SK-N-MC (cell line): Measurements from ENCODE around the gene EPHB4.
"Not testable (repeated sequence)": the region's sequence is repeated elsewhere in the genome, so short reads cannot be mapped to it uniquely, and the experiment has no call there.

Experiments used
- DNase-seq: peaks from one replicate; pipeline ENCODE4 v3.0.0-alpha.2; 2011; ENCODE audit warnings: low read depth, low spot score
- H3K27ac ChIP-seq: fragments of 200-600 bp; sonication (generic); 2 replicates; pipeline ENCODE4 v1.5.1; 2016; ENCODE audit warnings: mixed run types
- H3K36me3 ChIP-seq: fragments of 200-600 bp; sonication (generic); 2 replicates; pipeline ENCODE4 v1.6.1; 2017; ENCODE audit warnings: antibody characterized with exemption, low read length, mixed read lengths; ENCODE audit not compliant: insufficient read depth
- H3K4me3 ChIP-seq: fragments of 200-600 bp; sonication (generic); 2 replicates; pipeline ENCODE4 v1.5.1; 2016
- H3K9ac ChIP-seq: fragments of 200-600 bp; sonication (generic); 2 replicates; pipeline ENCODE4 v1.8.0; 2017; ENCODE audit warnings: mixed run types, mixed read lengths; ENCODE audit not compliant: insufficient read length
- H3K9me3 ChIP-seq: fragments of 200-600 bp; sonication (generic); 2 replicates; pipeline ENCODE4 v1.6.1; 2017; ENCODE audit warnings: low read depth, mild to moderate bottlenecking, antibody characterized with exemption, low read length, moderate library complexity, mixed read lengths
- EZH2 ChIP-seq: fragments of 200-600 bp; sonication (generic); IDR thresholded peaks from one replicate; pipeline ENCODE4 v1.6.1; 2017; ENCODE audit warnings: antibody characterized with exemption
- FOXP2 ChIP-seq: optimal IDR thresholded peaks from 2 replicates; pipeline ENCODE3; 2011; ENCODE audit warnings: mild to moderate bottlenecking, moderate library complexity; ENCODE audit not compliant: insufficient read depth; ENCODE audit errors: extremely low read length, control extremely low read depth
- POLR2AphosphoS5 ChIP-seq: IDR thresholded peaks from 2 replicates; pipeline ENCODE4 v1.6.1; 2012; ENCODE audit warnings: mild to moderate bottlenecking, low read depth, low read length, borderline replicate concordance

Gene EPHB4

DNA sequence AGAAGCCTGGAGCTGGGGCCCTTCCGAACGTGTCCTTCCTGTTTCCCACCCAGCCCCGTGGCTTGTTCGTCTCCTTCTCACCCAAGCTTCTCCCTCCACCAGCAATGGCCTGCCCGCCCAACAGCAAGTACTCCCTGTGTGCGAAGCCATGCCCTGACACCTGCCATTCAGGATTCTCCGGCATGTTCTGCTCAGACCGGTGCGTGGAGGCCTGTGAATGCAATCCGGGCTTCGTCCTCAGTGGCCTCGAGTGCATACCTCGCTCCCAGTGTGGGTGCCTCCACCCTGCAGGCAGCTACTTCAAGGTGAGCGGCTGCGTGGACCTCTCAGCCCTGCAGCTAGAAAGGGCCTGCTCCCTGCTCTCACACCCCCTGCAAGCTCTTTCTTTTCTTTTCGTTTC lies 62.1 kb downstream of the EPHB4 start:
- Histone ChIP-seq H3K9ac (no peak overlapping the region), H3K9me3 (no peaks in the 10 kb centered on the region), H3K27ac (no peak overlapping the region), H3K4me3 (no peak overlapping the region), H3K36me3 (no peaks in the 10 kb centered on the region)
- TF ChIP-seq FOXP2 (no peak), EZH2 (no peak), POLR2AphosphoS5 (no peak)
- no peak for DNase-seq

DNA sequence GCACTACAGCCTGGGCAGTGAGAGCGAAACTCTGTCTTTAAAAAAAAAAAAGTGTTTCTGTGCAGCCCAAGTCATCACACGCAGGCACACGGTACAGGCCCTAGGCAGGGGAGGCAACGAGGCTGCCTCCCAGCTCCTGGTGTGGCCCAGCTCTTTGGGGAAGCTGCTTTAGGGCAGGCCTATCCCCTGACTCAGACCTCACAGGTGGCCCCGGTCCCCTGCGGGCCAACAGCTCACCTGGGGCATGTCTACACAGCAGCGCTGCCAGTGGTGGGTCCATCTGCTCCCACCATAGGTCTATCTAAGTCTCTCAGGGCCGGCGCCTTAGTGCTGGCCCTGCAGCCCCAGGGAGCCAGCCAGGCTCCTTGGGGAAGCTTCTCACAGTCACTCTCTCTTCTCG lies 62.5 kb downstream of the EPHB4 start:
- DNase-seq = no peak
- TF ChIP-seq FOXP2 (no peak), POLR2AphosphoS5 (no peak), EZH2 (no peak)
- Histone ChIP-seq H3K36me3 (no peaks in the 10 kb centered on the region), H3K27ac (no peak overlapping the region), H3K9me3 (no peaks in the 10 kb centered on the region), H3K9ac (no peak overlapping the region), H3K4me3 (no peak overlapping the region)

- Histone ChIP-seq H3K27ac (no peak overlapping the region), H3K4me3 (no peak overlapping the region), H3K36me3 (no peaks in the 10 kb centered on the region), H3K9ac (no peak overlapping the region), H3K9me3 (no peaks in the 10 kb centered on the region)
- DNase-seq = no peak
- TF ChIP-seq FOXP2 = no peak
- no peak for TF ChIP-seq EZH2
- no peak for TF ChIP-seq POLR2AphosphoS5
Measured at GRCh38 chr7:100763556-100764140, 63.7 kb downstream of the EPHB4 start.

DNA sequence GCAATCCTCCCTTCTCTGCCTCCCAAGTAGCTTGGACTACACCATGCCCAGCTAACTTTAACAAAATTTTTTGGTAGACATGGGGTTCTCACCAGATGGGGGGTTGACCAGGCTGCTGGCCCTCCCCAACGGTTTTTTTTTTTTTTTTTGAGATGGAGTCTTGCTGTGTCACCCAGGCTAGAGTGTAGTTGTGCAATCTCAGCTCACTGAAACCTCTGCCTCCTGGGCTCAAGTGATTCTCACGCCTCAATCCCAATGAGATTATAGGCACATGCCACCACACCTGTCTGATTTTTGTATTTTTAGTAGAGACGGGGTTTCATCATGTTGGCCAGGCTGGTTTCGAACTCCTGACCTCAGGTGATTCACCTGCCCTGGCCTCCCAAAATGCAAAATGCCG lies 64.5 kb downstream of the EPHB4 start:
- not testable (repeated sequence) for H3K9ac ChIP-seq, H3K27ac ChIP-seq, DNase-seq, H3K9me3 ChIP-seq, H3K4me3 ChIP-seq, H3K36me3 ChIP-seq

DNA sequence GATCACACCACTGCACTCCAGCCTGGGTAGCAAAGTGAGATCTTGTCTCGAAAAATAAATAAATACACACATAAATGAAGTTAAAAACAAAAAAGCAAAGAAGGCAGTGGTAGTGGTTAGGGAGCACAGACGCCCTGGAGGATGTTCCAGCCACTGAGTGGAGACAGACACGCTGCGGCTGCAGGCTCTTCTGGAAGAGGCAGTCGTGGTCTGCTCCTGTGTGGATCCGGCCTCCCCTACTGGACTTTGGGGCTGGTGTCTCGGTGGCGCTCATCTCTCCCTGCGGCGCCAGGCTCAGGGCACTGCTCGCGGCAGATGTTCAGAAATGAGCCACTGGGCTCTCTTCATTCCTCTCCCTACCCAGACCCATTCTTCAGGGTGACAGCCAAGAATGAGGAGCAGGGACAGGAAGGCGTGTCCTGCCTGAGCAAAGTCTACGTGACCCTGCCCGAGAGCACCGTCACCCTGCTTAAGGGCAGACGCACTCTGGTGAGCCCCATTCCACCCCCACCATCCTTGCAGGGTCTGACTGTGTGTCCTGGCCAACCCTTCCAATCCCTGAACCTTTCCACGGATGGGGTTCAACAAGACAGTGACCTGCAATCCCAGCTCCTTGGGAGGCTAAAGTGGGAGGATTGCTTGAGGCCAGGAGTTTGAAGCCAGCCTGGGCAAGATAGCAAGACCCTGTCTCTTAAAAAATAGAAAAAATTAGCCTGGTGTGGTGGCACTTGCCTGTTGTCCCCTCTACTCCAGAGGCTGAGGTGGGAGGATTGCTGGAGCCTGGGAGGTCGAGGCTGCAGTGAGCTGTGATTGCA lies 67.8 kb downstream of the EPHB4 start:
- no peak for DNase-seq
- Histone ChIP-seq H3K9me3 (no peaks in the 10 kb centered on the region), H3K36me3 (no peaks in the 10 kb centered on the region), H3K4me3 (no peak overlapping the region), H3K9ac (no peak overlapping the region), H3K27ac (no peak overlapping the region)
- no peak for TF ChIP-seq FOXP2
- TF ChIP-seq EZH2 = no peak
- TF ChIP-seq POLR2AphosphoS5 = no peak

GRCh38 chr7:100753750-100754149 lies 73.6 kb downstream of the EPHB4 start:
- Histone ChIP-seq H3K27ac (no peak overlapping the region), H3K9me3 (no peaks in the 10 kb centered on the region), H3K36me3 (no peaks in the 10 kb centered on the region), H3K9ac (no peak overlapping the region), H3K4me3 (no peak overlapping the region)
- TF ChIP-seq FOXP2 (no peak), POLR2AphosphoS5 (no peak), EZH2 (no peak)
- no peak for DNase-seq

DNA sequence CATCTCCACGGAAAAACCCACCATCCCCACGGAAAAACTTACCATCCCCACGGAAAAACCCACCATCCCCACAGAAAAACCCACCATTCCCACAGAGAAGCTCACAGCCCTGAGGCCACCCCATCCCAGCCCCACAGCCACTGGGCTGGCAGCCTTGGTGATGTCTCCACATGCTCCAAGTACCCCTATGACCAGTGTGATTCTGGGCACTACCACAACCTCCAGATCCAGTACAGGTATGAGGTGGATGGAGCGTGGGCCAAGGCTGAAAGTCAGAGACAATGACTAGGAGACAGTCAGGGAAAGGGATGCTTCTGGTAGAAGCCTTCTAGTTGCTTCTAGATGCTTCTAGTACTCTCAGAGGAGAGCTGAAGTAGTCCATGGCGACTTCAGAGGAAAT lies 74.3 kb downstream of the EPHB4 start:
- no peaks in the 10 kb centered on the region for H3K9me3 ChIP-seq
- H3K27ac ChIP-seq = no peak overlapping the region
- H3K36me3 ChIP-seq = no peaks in the 10 kb centered on the region
- H3K9ac ChIP-seq = no peak overlapping the region
- DNase-seq = no peak
- H3K4me3 ChIP-seq = no peak overlapping the region
- no peak for TF ChIP-seq EZH2
- no peak for TF ChIP-seq POLR2AphosphoS5
